Right renal cortex interstitium (tissue), 3 donors: ENCODE measurements around the gene ZNF543. TPM values are rescaled to one million over a fixed set of nuclear protein-coding genes. Genes with fewer than 3 reads are reported as not detected.
A peak's percentile ranks its signal among the peaks of the same experiment; 100 is the strongest.
"Not testable (repeated sequence)": the region's sequence is repeated elsewhere in the genome, so short reads cannot be mapped to it uniquely, and the experiment has no call there.

Experiments used
- DNase-seq, 3 donors: peaks; one replicate each; pipeline ENCODE4 v3.0.0-alpha.2; 2013; ENCODE audit warnings: low read depth in 3 of 3, low spot score in 2 of 3
- polyA plus RNA-seq, 3 donors: library from polyadenylated mRNA; unstranded; fragments of 120-200 nt; gene quantifications; one replicate each; pipeline ENCODE4 v1.2.1, GENCODE V29; 2013; ENCODE audit not compliant: insufficient read length in 3 of 3

ZNF543 gene
- polyA plus RNA-seq = 1 to 10 TPM; 9.0 to 9.2 (median 9.1) TPM

DNA sequence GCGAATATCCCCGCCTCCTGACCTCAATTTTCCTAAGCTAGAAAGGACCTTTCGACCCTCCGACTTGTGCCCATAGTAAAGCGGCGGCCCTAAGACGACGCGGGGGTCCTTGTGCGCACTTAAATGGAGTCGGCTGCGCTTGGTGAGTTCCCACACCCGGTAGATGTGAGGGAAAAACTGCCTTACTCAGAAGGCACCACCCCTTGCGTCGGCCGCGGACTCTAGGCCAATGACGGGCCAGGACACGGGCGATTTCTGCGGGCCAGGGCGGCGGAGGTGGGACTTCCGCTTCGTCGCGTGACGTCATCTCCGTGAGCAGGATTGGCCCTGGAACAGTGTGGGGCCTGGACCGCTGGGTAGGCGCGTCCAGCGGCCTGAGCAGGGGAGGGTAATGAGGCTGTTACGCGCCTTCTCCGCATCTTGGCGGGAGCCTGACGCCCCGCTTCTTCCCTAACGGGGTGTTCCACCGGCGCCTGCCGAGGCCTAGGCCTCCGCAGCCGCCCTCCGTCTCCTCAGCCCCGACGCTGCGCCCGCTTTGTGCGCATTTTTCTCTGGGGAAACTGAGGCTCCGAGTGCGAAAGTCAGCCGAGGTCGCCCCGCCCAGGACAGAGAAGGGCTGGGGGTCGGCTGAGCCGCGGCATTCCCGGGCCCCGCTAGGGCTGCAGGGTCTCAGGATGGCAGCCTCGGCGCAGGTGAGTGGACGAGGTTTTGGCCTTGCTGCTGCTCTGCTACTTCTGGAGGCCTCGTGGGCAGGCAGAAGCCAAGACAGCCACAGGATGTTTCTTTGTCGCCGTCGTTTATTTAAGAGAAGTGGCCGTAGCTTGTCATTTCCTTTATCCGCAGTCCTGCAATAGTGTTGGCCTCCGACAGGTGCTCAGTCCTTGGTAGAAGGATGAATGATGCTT lies at the start of gene ZNF543:
TSS of gene ZNF543 (plus strand) at position 293 of the 905 bp plus-strand sequence. CDS start at position 675, 382 bp downstream.
- DNase-seq = peak; percentile 88 to 94 (median 91)

DNA sequence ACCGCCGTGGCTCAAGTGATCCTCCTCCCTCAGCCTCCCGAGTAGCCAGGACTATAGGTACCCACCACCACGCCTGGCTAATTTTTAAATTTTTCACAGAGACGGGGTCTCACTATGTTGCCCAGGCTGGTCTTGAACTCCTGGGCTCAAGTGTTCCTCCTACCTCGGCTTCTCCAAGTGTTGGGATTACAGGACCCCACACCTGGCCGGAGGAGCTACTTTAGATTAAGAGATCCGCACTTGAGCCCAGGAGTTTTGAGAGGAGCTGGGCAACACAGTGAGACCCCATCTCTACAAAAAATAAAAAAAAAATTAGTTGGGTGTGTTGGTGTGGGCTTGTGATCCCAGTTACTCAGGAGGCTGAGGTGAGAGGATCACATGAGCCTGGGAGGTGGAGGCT lies 49.0 kb upstream of the ZNF543 start:
- no peak for DNase-seq

DNA sequence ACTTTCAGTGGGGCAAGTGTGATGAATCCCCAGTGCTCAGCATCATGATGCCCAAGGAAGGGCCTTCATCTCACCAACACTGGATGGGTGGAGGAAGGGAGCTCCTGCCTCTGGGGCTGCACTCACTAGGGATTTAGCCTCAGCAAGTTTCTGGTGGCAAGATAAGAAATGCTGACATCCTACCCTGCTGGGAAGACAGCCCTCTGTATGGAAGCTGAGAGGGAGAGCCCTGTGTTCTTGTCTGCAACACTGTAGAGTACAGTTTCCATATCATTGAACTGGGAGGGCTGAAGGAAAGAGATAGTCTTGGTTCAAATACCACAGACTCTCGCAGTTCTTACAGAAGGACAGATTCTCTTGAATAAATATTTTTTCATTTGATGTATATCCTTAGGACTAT lies 47.3 kb upstream of the ZNF543 start:
- DNase-seq = no peak

- no peak for DNase-seq
Measured at GRCh38 chr19:57276430-57276829, 43.8 kb upstream of the ZNF543 start.

DNA sequence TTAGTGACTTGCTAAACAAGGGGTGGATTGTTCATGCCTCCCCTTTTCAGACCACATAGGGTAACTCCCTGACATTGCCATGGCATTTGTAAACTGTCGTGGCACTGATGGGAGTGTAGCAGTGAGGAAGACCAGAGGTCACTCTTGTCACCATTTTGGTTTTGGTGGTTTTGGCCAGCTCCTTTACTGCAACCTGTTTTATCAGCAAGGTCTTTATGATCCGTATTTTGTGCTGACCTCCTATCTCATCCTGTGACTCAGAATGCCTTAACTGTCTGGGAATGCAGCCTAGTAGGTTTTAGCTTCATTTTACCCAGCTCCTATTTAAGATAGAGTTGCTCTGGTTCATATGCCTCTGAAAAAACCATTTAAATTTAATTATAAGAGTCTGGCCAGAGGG lies 41.8 kb upstream of the ZNF543 start:
- not testable (repeated sequence) for DNase-seq

DNA sequence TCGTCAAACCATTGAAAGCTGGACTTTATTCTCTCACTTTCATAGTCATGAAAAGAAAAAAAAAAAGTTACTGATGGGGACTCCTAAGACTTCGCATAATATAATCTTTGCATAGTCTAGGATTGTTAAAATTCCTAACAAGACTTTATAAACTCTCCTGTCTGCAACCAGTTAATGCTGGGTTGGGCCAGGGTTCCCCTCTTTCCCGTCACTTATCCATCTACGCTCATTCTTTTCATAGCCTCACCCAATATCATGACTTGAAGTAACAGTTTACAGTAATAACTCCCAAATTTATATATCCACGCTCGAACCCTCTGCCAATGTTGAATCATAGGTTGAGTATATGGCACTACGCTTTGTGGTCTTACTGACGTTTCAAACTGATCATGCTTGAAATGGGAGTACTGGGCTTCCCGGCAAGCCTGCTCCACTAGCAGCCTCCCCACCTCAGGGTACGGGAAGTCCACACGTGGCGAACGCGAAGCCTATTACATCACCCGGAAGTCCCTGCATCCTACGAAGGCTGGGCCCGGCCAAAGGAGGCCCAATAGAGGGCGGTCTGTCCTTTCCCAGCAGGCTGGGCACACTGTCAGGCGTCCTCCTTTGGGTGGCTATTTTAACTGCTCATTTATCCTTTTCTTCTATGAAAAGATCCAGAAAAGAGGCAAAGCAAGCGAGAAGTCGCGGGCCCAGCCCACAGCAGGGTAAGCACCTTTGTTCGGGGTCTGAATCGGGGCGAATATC lies 40.7 kb upstream of the ZNF543 start:
- DNase-seq = peak; percentile 87 to 91 (median 89)

- peak; percentile 93 to 95 (median 95) for DNase-seq
Measured at GRCh38 chr19:57280165-57280961, 39.9 kb upstream of the ZNF543 start, which contains the start of gene ZNF460. TSS of gene ZNF460 (plus strand) at chr19:57280485. CDS start at chr19:57280807, 322 bp downstream.

DNA sequence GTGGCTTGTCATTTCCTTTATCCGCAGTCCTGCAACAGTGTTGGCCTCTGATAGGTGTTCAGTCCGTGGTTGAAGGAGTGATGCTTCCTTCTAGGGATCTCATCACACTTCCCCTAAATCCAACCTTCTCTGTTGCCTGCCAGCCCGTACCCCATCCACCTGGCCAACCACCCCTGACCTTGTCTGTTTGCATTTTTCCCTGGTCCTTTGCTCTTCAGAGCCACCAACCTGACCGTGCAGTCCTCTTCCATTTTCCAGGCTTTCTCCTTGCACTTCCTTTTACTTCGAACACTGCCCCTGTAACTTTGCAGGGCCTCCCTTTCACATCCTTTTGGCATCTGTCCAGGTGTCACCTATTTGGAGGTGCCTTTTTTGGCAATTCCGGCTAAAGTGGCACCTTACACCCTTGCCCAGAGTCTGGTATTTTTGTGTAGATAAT lies 39.3 kb upstream of the ZNF543 start:
- DNase-seq = peak in 1 of 3 donors; percentile 12

DNA sequence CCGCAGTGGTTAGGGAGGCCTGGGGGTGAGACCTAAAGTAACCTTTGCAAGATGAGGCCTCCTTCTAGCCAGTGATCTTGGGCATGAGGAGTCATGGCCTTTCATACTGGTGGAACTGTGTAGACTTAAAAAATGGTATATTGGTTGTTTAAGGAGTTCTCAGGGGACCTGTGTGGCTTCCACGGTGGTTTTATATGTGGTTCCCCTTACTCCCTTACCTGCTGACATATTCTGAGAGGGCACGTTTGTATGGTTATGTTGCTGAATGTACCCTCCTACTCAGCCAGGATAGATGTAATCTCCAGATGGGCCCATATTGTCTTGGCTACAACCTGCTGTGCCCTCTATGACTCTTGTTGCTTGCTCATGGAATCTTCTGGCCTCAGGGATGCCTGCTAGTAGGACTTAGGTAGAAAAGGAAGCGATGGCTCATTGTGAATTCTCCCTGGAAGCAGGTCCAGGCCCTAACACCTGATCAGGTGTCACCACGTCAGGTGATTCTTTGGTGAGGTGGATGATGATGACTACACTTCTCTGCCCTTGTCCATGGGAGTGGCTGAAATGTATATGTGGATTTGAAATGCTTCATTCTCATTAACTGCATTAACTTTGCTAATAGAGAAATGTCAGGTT lies 38.1 kb upstream of the ZNF543 start:
- DNase-seq = no peak

DNA sequence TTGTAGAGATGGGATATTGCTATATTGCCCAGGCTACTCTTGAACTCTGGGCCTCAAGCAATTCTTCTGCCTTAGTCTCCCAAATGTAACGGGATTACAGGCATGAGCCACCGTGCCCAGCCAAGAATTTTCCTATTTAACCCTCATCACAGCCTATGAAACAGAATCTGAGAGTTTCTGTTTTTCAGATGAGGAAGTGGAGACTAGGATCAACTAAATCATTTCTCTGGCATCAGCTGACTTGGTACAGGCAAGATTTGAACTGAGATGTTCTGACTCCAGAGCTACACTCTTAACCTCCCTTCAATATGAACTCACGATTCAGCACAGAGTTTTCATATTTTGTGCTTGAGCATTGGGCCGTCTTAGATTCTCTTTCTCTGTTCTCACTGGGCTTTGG lies 31.9 kb upstream of the ZNF543 start:
- no peak for DNase-seq

DNA sequence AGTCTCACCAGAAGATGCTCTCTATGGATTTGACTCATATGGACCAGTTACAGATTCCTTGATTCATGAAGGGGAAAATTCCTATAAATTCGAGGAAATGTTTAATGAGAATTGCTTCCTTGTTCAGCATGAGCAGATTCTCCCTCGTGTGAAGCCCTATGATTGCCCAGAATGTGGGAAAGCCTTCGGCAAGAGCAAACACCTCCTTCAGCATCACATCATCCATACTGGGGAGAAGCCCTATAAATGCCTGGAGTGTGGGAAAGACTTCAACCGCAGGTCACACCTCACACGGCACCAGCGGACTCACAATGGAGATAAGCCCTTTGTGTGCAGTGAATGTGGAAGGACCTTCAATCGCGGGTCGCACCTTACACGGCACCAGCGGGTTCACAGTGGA lies 29.3 kb upstream of the ZNF543 start:
- DNase-seq = no peak

DNA sequence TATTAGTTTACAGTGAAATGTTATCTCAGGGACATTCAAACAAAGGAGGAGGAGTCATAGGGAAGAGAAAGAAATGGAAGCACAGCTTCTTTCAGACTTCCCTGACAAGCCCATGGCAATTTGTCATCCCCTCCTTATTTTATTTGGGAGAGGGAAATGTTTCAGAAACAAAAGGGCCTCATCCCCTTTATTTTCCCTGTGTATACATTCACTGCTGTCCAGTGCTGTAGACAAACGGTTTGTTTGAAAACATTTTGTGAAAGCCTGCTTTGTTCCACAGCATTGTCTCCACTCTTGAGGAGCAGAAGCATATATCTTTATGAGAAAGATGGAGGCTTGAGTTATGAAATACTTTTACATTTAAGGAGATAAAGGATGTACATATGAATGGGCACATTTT lies 27.7 kb upstream of the ZNF543 start:
- DNase-seq = no peak

- DNase-seq = no peak
Measured at GRCh38 chr19:57293719-57294118, 26.6 kb upstream of the ZNF543 start.

- no peak for DNase-seq
Measured at GRCh38 chr19:57302020-57302465, 18.2 kb upstream of the ZNF543 start.

DNA sequence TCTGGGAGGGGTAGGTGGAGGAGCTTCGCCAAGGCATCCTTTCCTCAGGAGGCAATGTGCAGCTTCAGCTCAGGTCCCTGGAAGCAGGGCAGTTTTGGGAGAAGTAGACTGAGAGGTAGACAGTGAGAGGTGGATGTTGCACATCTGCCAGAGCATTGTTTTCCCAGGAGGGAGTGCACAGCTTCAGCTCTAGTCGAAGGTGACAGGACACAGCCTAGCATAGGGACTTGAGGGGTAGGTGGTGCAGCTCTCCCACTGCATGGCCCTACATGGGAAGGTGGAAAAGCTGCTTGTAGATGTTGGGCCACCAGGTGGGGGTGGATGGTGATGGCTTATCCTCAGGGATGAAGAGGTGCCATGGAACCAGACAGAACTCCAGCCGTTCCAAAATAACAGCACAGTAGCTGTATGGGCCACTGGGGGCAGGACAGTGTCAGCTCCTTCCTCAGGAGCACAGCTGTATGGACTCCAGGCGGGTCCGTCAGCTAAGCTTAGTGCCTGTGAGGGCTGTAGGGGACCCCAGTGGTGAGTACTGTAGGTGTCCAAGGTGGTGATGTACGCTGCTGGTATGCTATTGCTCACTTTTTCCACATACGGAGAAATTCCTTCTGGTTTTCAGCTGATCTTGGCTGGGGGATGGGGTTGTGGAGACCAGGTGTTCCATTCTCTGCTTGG lies 17.4 kb upstream of the ZNF543 start:
- DNase-seq = no peak

- DNase-seq = no peak
Measured at GRCh38 chr19:57305056-57305455, 15.2 kb upstream of the ZNF543 start.

DNA sequence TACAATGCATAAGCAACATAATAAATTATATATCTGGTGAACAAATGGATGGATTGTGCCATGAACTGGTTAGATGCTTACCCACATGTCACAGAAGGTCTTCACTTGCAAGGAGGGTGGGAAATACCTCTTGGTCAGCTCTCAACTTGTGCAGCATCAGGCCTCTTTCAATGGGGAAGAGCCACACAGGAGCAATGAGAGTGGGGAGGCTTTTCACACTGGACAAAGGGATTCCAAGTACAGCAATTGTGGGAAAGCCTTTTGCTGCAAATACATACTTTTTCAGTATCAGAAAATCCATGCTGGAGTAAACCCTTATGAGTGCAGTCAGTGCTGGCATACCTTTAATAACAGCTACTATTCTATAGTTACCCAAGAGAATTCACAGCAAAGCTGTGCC lies 11.8 kb upstream of the ZNF543 start:
- DNase-seq = no peak

- DNase-seq = no peak
Measured at GRCh38 chr19:57310792-57311191, 9.5 kb upstream of the ZNF543 start.

DNA sequence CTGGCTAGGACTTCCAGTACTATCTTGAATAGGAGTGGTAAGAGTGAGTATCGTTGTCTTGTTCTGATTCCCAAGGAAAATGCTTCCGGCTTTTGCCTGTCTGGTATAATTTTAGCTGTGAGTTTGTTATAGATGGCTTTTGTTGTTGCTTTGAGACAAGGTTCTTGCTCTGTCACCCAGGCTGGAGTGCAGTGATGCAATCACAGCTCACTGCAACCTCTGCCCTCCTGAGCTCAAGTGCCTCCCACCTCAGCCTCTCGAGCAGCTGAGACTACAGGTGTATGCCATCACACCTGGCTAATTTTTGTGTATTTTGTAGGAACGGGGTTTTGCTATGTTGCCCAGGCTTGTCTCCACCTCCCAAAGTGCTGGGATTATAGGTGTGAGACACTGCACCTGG lies 6.1 kb upstream of the ZNF543 start:
- DNase-seq = no peak

DNA sequence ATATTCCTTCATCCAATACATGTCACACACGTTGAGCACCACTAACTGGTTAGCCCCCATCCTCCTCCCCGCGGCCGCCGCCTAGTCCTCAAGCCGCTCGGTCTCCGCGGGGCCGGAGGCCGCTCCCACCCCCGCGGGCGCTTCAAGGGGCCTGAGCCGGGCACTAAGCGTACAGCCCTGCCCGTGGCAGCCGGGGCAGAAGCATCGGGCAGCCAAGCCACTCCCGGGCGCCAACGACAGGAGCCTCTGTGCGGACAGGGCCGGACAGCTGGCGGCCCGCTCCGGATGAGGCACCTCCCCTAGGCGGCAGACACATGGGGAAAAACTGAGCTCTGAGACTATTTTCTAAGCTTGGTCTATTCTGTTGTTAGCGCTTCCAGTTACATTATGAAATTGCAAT lies 2.8 kb upstream of the ZNF543 start:
- no peak for DNase-seq
